ENCODE measurements around the gene EFNB1.
A peak's percentile ranks its signal among the peaks of the same experiment; 100 is the strongest.

The EFNB1 gene

GRCh38 chrX:68826113-68826980 lies 2.5 kb upstream of the EFNB1 start:
- DNase-seq (ENCODE audit: low read depth, low spot score): no peak
- no peak overlapping the region for H3K27ac ChIP-seq

DNA sequence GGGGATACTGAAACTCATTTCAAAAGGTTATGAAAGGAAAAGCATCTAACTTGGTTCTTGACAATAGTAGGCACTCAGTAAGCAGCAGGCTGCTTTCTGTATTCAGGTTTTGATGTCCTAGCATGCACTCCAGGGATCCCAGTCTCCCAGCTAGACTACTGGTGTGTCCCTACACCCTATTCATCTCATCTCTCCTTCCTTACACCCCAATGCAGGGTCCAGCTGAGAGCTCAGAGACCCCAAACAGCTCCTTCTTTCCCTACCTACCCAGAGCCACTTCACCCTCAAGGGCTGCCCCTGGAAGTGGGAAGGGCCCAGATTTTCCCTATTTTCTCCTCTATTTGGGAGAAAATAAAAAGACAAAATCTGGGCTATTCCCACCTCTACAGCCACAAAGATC lies 1.6 kb upstream of the EFNB1 start:
- DNase-seq (ENCODE audit: low read depth, low spot score): no peak
- H3K27ac ChIP-seq: no peak overlapping the region

DNA sequence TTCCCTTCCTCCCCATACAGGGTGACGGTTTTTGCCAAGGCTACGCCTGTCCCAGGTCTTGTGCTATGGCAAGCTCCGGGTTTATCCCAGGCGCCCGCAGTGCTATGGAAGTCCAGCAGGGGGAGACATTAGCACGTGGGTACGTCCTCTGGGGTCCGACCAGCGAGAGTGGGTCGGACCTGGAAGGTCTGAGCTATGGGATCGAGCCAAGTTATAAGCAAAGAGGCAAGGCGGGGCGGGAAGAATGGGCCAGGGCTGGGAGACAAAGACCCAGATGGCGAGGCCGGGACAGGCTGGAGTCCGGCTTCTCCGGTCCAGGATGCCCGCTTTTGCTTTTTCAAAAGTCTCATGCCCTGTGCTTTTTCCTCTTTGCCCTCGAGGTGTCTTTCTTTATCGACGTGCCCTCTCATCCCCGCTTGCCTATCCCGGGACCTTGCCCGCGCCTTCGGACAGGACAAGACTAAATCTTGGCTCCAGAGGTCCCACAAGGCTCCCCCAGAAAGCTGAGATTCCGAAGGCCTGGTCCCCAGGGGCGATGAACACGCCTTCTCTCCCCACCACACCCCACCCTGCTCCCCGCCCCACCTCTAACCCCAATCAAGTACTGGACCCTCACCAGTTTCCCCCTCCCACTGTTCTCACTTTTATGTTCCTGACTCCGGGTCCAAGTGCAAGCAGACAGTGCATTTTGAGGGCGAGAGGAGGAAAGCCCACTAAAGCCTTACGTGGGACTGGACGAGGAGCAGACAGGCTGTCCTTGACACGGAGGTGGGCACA lies 785 bp upstream of the EFNB1 start:
- peak overlapping the region; percentile 87 for H3K27ac ChIP-seq

DNA sequence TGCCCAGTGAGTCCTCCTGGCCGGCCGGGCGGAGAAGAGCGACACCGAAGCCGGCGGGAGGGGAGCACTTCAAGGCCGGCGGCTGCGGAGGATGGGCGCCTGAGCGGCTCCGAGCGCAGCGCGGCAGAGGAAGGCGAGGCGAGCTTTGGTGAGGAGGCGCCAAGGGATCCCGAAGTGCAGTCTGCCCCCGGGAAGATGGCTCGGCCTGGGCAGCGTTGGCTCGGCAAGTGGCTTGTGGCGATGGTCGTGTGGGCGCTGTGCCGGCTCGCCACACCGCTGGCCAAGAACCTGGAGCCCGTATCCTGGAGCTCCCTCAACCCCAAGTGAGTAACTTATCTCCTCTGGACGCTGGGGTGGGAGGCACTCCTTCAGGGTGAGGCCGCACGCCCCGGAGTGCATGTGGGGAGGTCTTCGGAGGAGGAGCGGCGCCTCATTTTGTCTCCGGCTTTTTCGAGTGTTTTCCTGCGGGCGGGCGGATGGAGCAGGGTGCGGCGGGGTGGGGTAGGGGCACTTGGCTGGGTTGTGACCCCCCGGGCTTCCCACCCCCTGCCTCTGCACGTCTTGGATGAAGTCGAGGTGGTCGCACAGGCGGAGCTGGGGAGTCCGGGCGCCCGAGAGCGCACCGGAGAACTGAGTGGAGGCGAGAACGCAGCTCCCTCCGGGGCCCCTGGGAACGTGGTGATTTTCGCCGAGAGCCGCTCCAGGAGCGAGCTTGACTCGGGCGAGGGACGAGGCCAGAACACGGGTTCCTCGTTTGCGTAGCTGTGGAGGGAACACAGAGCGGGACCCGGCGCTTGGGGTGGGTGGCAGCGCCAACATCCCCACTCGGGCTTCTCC lies 979 bp downstream of the EFNB1 start:
- peak overlapping the region; percentile 87 for H3K27ac ChIP-seq
- DNase-seq (ENCODE audit: low read depth, low spot score): no peak

More for the DNA sequence above, 785 bp upstream of the EFNB1 start:
- no peak for DNase-seq (ENCODE audit: low read depth, low spot score)

GRCh38 chrX:68830419-68831404 lies 1.9 kb downstream of the EFNB1 start:
- peak overlapping the region; percentile 87 for H3K27ac ChIP-seq
- no peak for DNase-seq (ENCODE audit: low read depth, low spot score)

GRCh38 chrX:68831405-68832100 lies 2.7 kb downstream of the EFNB1 start:
- no peak for DNase-seq (ENCODE audit: low read depth, low spot score)
- peak overlapping the region; percentile 87 for H3K27ac ChIP-seq

DNA sequence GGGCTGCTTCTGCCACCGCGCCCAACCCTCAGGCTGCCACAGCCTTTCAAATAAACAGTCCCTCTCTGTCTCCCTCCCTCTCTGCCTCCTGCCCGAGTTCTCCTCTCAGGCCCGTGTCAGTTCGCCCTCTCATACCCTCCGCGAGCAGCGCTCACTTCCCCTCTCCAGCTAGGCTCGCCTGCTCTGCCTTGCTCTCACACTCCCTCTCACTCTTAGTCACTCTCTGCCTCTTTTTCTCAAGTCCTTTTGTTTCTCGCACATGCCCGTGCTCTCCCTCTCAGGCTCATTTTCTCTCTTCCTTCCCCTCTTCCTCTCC lies 3.2 kb downstream of the EFNB1 start:
- DNase-seq (ENCODE audit: low read depth, low spot score): no peak
- peak overlapping the region; percentile 87 for H3K27ac ChIP-seq

DNA sequence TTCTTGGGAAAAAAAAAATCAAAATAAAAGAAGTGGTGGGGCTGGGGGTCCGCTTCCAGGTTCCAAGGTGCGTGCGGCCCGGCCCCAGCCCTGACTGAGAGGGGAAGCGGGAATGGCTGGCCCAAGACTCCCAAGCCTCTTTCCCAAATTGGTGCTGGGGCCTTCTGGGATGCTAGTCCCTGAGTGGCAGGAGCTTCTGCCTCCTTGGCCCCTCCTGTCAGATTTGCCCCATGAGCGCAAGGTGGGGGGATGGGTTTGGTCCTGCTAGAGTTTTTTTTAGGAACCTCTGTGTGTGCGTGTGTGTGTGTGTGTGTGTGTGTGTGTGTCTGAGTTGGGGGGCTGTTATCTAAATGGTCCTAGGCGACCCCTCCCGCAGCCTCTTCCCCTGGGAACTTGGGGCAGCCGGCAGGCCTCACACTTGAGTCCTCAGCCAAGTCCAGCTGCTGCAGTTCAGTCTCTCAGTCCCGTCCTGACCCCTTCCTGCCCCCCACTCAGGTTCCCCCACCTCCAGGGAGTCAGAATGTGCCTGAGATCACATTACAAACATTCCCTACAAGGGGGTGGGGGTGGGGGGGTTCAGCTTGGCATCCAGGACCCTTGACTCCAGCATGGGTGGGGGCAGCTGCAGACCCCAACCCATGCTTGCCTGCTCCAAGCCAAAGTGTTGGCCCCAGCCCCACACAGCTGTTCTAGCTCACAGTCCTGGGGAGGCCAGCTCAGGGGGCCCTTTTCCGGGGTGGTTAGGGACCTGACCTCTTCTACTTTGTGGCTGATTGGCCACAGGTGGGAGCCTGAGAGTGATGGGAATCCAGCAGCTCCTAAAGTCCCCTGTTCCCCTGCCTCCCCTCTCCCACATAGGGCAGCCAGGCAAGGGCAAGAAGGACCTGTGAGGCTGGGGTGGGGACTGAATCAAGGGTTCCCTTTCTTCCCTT lies 4.0 kb downstream of the EFNB1 start:
- DNase-seq (ENCODE audit: low read depth, low spot score): no peak
- peak overlapping the region; percentile 87 for H3K27ac ChIP-seq

DNA sequence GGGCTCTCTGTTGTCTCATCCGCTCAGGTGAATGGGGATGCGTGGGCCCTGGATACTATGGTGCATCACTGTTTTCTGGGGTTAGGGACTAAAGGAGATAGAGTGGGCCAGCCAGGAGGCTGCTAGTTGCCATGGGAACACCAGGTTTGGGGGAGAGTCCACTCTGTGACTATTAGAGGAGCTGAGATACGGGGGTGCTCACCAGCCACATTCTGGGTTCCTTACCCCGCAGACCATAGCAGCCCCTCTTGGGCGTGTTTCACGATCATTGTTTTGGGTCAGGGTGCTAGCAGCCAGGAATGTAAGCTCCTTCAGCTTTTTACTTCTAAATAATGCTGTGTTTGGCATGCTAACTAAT lies 4.6 kb downstream of the EFNB1 start:
- no peak for DNase-seq (ENCODE audit: low read depth, low spot score)
- peak overlapping the region; percentile 87 for H3K27ac ChIP-seq

DNA sequence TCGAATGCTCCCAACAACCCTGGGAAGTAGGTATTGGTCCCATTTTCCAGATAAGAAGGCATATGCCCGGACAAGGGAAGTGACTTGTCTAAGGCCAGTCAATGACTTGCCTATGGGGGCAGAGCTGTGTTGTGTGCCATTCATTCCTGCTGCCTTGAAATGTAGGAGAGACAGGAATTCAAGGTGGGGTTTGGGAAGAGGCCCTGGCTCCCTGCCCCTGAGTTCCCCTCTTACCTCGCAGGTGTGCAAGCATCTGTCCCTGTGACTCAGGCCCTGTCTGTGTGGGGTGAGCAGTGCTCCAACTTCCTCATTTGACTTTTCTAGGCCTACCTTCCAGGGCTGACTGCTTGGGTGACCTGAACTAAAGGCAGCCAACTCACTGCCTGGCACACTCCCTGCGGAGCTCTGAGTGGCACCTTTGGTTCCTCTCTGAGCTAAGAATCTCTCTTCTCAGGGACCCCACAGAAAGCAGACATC lies 5.1 kb downstream of the EFNB1 start:
- no peak for DNase-seq (ENCODE audit: low read depth, low spot score)
- H3K27ac ChIP-seq: peak overlapping the region; percentile 87

DNA sequence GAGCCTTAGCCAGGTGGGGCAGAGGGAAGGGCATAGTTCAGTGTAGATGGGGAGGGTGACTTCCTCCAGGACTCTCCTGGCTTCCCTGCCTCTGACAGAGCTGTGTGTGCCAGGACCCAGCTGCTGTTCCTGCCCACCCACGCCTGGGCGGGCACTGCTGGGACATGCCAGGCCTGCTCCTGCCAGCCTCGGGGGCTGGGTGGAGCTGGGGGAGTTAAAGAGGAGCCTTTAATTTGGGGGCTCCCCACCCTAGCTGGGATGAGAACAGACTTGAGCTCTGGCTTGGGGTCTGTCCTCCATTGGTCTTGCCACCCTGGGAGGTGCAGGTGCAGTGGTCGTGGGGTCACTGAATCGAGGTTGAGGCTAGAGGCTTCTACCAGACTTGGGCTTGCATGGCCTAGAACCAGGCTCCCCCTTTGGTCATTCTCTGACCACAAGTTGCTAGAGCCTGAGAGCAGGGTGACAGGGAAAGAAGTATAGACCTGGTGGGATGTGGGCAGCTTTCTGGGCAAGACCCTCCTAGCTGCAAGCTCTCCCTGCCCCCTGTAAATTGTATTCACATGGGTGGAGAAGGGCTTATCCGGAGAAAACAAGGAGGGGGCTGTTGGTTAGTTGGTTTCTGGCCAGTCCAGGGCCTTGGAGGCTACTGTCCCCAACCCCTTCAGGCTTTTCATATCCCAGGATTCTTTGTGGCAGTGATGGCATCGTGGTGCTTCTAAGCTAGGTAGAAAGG lies 5.7 kb downstream of the EFNB1 start:
- peak overlapping the region; percentile 87 for H3K27ac ChIP-seq
- DNase-seq (ENCODE audit: low read depth, low spot score): no peak

GRCh38 chrX:68835104-68835442 lies 6.3 kb downstream of the EFNB1 start:
- peak overlapping the region; percentile 87 for H3K27ac ChIP-seq
- no peak for DNase-seq (ENCODE audit: low read depth, low spot score)

DNA sequence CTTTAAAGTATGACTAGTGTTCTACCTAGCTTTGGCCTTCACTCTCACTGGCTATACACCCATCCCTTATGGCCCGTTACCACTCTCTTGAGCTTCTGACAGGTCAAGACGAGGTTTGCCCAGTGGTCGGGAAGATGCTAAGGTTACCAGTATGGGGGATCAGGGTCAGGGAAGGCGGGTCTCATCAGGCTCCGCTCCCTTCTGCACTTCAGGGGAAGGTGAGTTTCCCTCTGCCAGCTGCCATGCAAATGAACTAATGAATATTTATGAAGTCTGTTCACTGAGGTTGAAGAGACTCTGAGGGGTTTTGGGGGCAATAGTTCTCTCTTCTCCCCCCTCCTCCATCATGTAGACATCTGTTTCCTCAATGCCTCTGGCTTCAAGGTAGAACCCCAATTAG lies 6.6 kb downstream of the EFNB1 start:
- DNase-seq (ENCODE audit: low read depth, low spot score): no peak
- peak overlapping the region; percentile 87 for H3K27ac ChIP-seq

GRCh38 chrX:68837119-68837518 lies 8.3 kb downstream of the EFNB1 start:
- peak overlapping the region; percentile 87 for H3K27ac ChIP-seq
- DNase-seq (ENCODE audit: low read depth, low spot score): no peak

DNA sequence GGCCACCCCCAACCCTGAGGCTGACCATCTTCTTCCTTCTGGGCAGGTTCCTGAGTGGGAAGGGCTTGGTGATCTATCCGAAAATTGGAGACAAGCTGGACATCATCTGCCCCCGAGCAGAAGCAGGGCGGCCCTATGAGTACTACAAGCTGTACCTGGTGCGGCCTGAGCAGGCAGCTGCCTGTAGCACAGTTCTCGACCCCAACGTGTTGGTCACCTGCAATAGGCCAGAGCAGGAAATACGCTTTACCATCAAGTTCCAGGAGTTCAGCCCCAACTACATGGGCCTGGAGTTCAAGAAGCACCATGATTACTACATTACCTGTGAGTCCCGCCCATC lies 9.7 kb downstream of the EFNB1 start:
- DNase-seq (ENCODE audit: low read depth, low spot score): no peak
- H3K27ac ChIP-seq: peak overlapping the region; percentile 87

GRCh38 chrX:68839771-68840170 lies 10.9 kb downstream of the EFNB1 start:
- DNase-seq (ENCODE audit: low read depth, low spot score): no peak
- H3K27ac ChIP-seq: peak overlapping the region; percentile 87

DNA sequence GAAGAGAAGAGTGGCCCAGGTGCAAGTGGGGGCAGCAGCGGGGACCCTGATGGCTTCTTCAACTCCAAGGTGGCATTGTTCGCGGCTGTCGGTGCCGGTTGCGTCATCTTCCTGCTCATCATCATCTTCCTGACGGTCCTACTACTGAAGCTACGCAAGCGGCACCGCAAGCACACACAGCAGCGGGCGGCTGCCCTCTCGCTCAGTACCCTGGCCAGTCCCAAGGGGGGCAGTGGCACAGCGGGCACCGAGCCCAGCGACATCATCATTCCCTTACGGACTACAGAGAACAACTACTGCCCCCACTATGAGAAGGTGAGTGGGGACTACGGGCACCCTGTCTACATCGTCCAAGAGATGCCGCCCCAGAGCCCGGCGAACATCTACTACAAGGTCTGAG lies 11.4 kb downstream of the EFNB1 start:
- DNase-seq (ENCODE audit: low read depth, low spot score): no peak
- peak overlapping the region; percentile 87 for H3K27ac ChIP-seq
